GM12801 (cell line): ENCODE measurements around the gene TRABD2B.

ENCODE experiments used
- TF ChIP-seq, protein P1 (sequence below): IDR thresholded peaks from one replicate; pipeline ENCODE4 v1.5.1; 2011; ENCODE audit warnings: control low read depth; ENCODE audit not compliant: insufficient read length; ENCODE audit errors: extremely low read depth

Gene TRABD2B

DNA sequence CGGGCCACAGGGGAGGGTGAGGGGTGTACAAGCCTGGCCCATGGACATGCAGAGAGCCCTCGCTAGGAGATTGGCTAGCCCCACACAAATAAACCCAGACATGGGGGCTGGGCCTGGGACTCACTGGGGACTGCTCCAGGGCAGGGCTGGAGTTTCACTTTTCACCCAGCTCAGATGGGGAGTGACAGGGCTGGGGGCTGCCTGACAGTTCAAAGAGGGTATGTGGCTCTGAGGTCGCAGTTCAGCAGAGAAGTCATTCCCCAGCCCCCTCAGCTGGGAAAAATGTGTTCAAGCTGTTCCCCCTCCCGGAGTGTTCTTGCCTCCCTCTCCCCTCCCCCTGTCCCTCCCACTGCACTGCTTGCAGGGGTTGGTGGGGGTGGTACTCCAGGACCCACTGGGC, 277.1 kb downstream of the TRABD2B start:
- TF ChIP-seq, protein P1, sequence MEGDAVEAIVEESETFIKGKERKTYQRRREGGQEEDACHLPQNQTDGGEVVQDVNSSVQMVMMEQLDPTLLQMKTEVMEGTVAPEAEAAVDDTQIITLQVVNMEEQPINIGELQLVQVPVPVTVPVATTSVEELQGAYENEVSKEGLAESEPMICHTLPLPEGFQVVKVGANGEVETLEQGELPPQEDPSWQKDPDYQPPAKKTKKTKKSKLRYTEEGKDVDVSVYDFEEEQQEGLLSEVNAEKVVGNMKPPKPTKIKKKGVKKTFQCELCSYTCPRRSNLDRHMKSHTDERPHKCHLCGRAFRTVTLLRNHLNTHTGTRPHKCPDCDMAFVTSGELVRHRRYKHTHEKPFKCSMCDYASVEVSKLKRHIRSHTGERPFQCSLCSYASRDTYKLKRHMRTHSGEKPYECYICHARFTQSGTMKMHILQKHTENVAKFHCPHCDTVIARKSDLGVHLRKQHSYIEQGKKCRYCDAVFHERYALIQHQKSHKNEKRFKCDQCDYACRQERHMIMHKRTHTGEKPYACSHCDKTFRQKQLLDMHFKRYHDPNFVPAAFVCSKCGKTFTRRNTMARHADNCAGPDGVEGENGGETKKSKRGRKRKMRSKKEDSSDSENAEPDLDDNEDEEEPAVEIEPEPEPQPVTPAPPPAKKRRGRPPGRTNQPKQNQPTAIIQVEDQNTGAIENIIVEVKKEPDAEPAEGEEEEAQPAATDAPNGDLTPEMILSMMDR: no peak

DNA sequence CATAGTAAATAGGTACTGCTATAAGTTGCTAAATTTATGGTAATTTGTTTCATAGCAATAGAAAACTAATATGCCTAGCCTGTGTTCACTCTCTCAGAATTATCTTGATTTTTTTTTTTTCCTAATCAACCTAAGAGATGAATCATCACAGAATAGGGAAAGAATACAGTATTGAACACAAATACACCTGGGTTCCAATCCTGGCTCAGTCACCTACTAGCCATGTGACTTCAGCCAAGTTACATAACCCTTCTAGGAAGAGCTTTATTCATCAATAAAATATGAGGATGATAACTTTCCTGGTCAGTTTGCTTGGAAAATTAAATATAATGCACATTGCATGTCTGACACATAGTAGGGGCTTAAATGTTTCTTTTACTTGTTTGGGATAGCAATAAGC, 279.8 kb downstream of the TRABD2B start:
- TF ChIP-seq, protein P1: no peak

DNA sequence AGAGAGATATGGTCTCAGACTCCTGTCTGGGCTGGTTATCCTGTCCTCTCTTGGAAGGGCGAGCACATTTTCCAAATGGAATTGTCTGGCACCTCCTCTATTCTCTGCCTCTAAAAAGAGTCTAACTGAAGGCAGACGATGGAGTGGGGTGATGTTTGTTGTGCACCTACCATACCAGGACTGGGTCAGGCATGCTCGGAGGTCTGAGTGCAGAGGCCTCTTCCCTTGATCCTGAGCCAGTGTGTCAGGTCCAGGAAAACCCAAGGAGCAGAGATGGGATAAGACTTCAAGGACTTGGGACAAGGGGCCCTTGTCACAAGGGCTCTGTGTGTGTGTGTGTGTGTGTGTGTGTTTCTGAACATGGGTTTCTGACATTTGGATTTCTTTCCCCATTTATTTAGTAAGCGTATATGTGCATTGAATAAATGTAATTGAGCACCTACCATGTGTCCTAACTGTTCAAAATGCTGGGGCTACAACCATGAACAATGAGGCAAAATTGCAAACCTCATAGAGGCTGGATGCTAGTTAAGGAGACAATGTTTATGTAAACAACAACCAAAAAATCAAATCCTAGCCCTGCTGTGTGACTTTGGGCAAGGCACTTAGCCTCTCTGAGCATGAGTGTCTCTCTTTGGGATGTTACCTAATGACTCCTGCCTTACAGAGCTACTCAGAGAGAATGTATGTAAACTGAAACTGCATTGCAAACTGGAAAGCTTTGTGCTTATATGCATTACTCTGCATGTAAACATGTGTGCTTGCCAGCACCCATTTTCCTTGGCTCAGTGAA, 283.0 kb downstream of the TRABD2B start:
- TF ChIP-seq, protein P1: no peak

DNA sequence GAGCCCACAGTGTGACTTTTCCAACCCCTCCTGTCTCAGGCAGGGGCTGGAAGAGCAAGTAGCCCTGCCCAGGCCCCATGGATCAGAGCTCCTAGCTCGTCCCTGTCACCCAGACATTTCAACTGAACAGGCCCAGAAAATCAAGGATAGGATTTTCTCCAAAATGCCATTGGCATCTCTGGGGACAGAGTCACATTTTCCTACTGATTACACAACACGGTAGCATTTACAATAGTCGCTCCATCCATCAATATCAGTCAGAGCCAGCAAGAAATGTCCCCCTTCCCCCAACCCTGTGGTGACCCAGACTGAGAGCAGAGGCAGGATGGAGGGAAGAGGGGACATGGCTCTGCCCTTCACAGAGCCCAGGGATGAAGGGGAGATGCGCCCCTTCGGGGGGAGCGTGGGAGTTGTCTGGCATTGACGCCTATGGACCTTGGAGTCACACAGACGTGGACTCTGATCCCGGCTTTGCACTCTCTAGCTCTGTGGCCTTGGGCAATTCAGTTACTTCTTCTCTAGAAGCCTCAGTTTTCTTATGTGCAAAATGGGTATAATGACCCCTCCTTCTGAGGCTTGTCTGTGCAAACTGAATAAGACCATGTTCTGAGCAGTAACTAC, 283.7 kb downstream of the TRABD2B start:
- TF ChIP-seq, protein P1: no peak

DNA sequence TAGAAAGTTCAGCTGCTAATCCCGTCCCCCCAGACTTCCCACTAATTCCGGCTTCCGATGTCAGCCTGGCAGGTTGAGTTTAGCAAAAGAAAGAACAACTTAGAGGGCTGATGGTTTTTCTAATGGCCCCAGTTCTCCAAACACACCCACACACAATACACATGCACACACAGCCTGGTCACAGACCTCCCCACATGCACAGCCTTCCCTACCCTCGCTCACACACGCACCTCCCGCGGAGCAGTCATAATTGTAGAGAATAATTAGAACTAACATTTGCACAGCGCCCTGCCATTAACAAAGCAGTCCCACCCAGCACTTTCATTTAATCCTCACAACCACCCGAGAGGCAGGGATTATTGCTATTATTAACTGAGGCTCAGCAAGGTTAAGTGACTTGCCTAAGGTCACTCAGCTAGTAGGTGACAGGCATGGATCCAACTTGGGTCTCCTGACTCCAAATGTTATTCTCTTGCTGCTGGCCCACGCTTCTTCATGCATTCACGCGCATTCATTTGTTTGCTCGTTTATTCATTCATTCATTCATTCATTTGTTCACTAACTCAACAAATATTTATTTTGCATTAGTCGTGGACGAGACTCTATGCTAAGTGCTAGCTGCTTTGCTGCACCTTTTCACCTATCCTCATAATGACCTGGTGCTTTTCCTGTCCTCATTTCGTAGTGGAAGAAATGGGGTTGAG, 284.4 kb downstream of the TRABD2B start:
- TF ChIP-seq, protein P1: no peak

DNA sequence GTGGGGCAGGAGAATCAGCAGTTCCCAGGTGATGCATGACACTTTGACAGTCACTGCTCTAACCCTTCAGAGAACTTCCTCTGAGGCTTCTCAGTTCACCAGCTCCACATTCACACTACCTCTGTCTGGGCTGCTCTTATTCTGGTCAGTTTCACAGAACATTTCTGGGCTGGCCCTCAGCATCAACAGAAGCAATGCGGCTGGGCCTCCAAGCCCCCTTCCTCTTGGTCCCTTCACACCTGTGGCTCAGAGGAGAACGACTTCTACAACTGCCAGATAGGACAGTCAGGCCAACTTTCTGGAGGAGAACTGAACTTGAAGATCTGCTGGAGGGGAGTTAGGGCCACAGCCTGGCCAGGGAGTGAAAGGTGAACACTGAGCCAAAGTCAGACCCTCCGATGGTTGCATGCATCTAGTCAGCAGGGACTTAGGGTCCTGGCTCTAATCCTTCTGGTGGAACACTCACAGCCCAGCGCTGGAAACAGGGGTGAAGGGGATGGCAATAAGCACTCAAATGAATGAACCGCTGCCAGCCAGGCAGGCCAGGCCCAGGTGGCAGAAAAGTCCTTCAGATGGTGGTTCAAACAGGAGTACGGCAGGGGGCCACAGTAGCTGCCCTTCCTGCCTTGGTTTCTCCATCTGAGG, 285.2 kb downstream of the TRABD2B start:
- TF ChIP-seq, protein P1: no peak
